ENCODE measurements around the gene CARD19. TPM values are rescaled to one million over a fixed set of nuclear protein-coding genes. Genes with fewer than 3 reads are reported as not detected.

Gene CARD19
- total RNA-seq, 4 donors from 2014 or later: 49.6 to 82.4 (median 70.9) TPM

DNA sequence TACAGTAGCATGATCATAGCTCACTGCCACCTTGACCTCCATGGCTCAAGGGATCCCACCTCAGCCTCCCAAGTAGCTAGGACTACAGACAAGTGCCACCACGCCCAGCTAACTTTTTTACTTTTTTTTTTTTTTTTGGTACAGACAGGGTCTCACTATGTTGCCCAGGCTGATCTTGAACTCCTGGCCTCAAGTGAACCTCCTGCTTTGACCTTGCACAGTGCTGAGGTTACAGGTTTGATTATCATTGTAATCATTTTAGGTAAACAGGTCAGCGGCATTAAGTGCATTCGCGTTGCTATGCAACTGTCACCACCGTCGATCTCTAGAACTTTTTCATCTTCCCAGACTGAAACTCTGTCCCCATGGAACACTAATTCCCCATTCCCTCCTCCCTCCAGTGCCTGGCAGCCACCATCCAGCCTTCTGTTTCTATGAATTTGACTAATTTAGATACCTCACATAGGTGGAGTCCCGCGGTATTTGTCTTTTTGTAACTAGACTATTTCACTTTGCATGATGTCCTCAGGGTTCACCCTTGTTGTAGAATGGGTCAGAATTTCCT lies 5.8 kb upstream of the CARD19 start:
- ATAC-seq: no peak
- no peaks in the 10 kb centered on the region for H3K27me3 ChIP-seq
- peaks cover 4 to 9% of the 10 kb centered on the region in 2 donors for H3K4me1 ChIP-seq
- no peaks in the 10 kb centered on the region for H3K9me3 ChIP-seq
- no peak for TF ChIP-seq POLR2A (IDR thresholded peaks at IDR 0.05)
- TF ChIP-seq, protein P1, sequence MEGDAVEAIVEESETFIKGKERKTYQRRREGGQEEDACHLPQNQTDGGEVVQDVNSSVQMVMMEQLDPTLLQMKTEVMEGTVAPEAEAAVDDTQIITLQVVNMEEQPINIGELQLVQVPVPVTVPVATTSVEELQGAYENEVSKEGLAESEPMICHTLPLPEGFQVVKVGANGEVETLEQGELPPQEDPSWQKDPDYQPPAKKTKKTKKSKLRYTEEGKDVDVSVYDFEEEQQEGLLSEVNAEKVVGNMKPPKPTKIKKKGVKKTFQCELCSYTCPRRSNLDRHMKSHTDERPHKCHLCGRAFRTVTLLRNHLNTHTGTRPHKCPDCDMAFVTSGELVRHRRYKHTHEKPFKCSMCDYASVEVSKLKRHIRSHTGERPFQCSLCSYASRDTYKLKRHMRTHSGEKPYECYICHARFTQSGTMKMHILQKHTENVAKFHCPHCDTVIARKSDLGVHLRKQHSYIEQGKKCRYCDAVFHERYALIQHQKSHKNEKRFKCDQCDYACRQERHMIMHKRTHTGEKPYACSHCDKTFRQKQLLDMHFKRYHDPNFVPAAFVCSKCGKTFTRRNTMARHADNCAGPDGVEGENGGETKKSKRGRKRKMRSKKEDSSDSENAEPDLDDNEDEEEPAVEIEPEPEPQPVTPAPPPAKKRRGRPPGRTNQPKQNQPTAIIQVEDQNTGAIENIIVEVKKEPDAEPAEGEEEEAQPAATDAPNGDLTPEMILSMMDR (IDR thresholded peaks at IDR 0.05 in 4 of 5, conservative IDR thresholded peaks at IDR 0.05 in 1 of 5): no peak
- no peak overlapping the region for H3K27ac ChIP-seq
- intact Hi-C loops (cut with DNase I; ENCODE audit: low total_unique reads) (loop anchor here (10.0 kb wide), 2 partner anchors 215 to 1075 kb away; partner anchors contain the start of gene ZNF484), in situ Hi-C loops (cut with MboI; ENCODE audit: low sequenced_read_pairs in 4 of 4) (no loop called here)
- no peak overlapping the region for H3K4me3 ChIP-seq
- H3K36me3 ChIP-seq: no peaks in the 10 kb centered on the region
- DNase-seq: no peak

DNA sequence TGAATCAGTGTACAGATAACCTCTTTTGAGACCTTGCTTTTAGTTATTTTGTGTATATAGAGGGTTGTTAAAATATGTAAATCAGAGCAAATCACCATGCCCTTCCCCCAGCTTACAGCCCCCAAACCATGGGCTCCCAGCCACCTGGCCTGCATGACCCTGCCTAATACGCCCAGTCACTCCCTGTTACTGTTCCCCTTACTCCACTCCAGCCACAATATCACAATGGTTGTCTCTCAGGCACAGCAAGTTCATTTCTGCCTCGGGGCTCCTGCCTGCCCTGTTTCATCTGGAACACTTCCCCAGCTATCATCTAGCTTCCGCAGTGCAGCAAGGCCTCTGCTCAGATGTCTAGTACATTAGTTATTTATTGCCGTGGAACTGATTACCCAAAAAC lies 5.0 kb upstream of the CARD19 start:
- H3K9me3 ChIP-seq: no peaks in the 10 kb centered on the region
- peaks cover 4 to 9% of the 10 kb centered on the region in 2 donors for H3K4me1 ChIP-seq
- TF ChIP-seq, protein P1 (IDR thresholded peaks at IDR 0.05 in 4 of 5, conservative IDR thresholded peaks at IDR 0.05 in 1 of 5): no peak
- TF ChIP-seq POLR2A (IDR thresholded peaks at IDR 0.05): no peak
- no peaks in the 10 kb centered on the region for H3K27me3 ChIP-seq
- no peak for ATAC-seq
- no peak for DNase-seq
- no peak overlapping the region for H3K27ac ChIP-seq
- in situ Hi-C loops (cut with MboI; ENCODE audit: low sequenced_read_pairs in 4 of 4): no loop called here
- no peaks in the 10 kb centered on the region for H3K36me3 ChIP-seq
- no peak overlapping the region for H3K4me3 ChIP-seq
- intact Hi-C loops (cut with DNase I; ENCODE audit: low total_unique reads): loop anchor here (10.0 kb wide), 2 partner anchors 216 to 1074 kb away; partner anchors contain the start of gene ZNF484

DNA sequence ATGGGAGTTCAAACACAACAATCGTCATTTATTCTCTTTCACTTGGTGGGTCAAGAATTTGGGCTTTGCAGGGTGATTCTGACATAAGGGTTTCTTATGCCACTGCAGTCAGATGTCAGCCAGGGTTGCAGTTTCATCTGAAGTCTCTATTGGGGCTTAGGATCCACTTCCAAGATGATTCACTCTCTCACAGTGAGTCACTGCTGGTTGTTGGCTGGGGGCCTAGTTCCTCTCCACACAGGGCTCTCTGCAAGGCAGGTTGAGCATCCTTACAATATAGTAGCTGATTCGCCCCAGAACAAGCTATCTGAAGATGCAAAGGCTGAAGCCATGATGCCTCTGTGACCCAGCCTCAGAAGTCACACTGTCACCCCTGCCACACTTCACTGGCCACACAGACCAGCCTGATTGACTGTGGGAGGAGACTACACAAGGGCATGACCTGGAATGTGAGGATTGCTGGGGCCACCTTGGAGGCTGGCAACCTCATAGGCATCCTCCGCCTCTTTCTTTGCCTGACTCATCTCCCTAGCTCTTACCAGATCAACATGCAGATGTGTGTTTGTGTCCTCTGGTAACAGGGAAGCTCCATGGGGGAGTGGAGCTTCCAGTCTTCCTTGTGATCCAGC lies 4.5 kb upstream of the CARD19 start:
- ATAC-seq: no peak
- DNase-seq: peak in 1 of 2 donors; percentile 18
- in situ Hi-C loops (cut with MboI; ENCODE audit: low sequenced_read_pairs in 4 of 4): no loop called here
- H3K9me3 ChIP-seq: no peaks in the 10 kb centered on the region
- intact Hi-C loops (cut with DNase I; ENCODE audit: low total_unique reads): loop anchor here (10.0 kb wide), 2 partner anchors 217 to 1073 kb away; partner anchors contain the start of gene ZNF484
- no peaks in the 10 kb centered on the region for H3K36me3 ChIP-seq
- no peak for TF ChIP-seq POLR2A (IDR thresholded peaks at IDR 0.05)
- TF ChIP-seq, protein P1 (IDR thresholded peaks at IDR 0.05 in 4 of 5, conservative IDR thresholded peaks at IDR 0.05 in 1 of 5): no peak
- H3K4me1 ChIP-seq: peaks cover 4 to 9% of the 10 kb centered on the region in 2 donors
- H3K4me3 ChIP-seq: no peak overlapping the region
- H3K27ac ChIP-seq: no peak overlapping the region
- no peaks in the 10 kb centered on the region for H3K27me3 ChIP-seq

DNA sequence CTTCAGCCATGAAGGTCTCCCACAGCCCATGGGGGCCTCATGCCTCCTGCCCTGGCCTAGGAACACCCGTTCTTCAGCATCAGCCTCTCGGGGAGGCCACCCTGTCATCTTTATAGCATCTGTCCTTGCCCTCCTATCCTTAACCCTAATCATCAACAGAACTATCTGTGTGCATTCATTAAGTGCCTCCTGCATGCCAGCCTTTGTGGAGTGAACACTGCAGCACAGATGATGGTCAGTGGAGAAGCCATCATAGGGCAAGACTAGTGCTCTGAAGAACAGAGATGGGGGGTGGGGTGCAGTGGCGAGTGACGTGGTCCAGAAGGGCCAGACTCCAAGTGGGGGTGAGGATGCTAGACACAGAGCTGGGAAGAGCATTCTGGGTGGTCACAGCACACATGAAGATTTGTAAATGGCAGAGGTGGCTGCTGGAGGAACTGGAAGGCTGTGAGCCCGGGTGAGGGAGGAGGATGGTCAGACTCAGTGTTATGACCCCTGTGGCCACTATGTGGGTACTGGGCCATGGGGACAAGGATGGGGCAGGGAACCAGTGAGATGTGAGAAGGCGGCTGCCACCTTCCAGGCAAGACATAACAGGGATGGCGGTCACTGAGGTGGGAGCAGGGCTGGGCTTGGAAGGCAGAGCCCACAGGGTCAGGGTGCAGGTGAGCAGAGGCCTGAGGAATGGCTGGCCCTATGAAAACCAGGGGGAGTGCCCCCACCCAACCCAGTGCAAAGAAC lies 3.6 kb upstream of the CARD19 start:
- Histone ChIP-seq H3K4me3 (no peak overlapping the region), H3K9me3 (no peaks in the 10 kb centered on the region), H3K4me1 (peaks cover 12 to 17% of the 10 kb centered on the region in 2 donors), H3K27me3 (no peaks in the 10 kb centered on the region), H3K36me3 (no peaks in the 10 kb centered on the region), H3K27ac (peak overlapping the region in 3 of 4 donors; percentile 83 to 100 (median 91))
- intact Hi-C loops (cut with DNase I; ENCODE audit: low total_unique reads) (loop anchor here (10.0 kb wide), 2 partner anchors 218 to 1072 kb away; partner anchors contain the start of gene ZNF484), in situ Hi-C loops (cut with MboI; ENCODE audit: low sequenced_read_pairs in 4 of 4) (no loop called here)
- no peak for TF ChIP-seq POLR2A (IDR thresholded peaks at IDR 0.05)
- TF ChIP-seq, protein P1 (IDR thresholded peaks at IDR 0.05 in 4 of 5, conservative IDR thresholded peaks at IDR 0.05 in 1 of 5): no peak
- ATAC-seq: no peak
- peak in 1 of 2 donors; percentile 14 for DNase-seq

Measured in gastrocnemius medialis (tissue), 4 donors.